ENCODE results near the gene HBS1L.

Gene HBS1L

DNA sequence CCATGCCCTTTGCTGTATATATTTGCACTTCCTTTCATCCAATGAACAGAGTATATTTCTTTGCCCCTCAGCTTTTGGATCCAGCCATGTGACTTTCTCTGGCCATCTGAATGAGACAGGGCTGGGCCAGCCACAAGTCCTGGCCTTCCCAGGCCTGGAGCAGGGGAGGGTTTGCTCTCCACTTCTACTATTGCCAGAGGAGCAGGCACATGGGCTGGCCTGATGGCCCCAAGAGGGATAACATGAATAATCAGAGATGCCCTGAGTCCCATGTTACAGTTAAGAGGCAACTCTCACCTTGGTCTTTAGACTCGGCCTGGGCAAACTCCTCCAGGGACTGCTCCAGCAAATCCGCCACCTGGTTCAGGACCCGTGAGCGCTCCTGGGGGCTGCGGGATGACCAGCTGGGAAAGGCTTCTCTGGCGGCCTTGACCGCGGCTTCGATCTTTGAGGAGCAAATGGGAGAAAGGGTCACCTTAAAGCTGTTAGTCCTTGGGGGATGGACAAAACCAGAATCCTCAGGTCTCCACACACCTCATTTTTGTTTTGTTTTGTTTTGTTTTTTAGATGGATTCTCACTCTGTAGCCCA, 111.0 kb downstream of the HBS1L start:
- no peak for DNase-seq

DNA sequence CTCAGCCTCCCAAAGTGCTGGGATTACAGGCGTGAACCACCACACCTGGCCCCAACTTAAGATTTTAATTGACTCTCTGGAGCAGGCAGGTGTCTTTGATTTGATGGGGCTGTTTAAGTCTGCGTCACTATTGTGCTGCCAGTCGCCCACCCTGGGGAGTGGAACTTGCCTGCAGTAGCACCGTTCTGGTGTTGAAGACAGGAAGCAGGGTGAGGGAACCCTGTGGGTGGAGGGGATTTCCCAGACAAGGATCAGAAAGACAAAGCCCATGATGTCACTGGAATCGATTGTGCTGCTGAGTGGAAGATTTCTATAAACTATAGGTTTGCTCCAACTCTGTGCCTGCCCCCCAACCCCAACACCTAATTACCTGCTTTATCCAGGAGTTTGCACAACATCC, 115.7 kb downstream of the HBS1L start:
- DNase-seq, result no peak

DNA sequence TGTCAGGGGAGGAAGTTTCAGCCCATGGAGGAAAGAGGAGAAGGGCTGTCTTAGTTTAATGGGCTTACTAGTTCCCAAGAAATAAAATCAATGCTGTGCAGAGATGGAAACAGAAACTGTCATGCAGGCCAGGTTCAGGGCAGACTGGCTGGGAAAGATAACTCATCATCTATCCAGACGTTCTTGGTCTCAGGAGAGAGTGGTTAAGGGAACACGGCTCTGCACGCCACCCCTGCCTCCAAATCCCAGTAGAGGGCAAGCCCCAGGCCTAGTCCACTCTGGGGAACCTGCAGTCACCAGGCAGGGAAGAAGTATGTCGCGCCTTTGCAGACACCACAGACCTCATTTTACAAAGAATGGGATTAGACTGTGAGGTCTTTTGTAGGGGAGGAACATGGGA, 117.2 kb downstream of the HBS1L start:
- DNase-seq, result no peak

DNA sequence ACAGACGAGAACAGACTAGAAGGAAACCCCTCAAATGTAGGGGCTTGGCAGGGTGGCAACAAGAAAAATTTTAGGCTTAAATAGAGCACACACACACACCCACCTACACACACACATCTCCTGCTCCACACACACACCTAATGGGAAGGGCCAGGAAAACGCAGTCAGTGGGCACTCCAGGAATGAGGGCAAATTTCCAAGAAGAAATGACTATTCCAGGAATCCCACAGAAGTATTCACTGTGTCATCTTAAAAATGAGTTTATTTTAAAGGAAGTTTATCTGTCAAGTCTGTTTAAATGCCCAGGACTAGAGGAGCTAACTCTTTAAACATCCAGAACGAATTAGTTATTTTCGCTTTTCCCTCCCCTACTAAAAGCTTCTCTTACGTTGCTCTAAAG, 117.7 kb downstream of the HBS1L start:
- no peak for DNase-seq

GRCh38 chr6:134936476-134936875, 118.1 kb downstream of the HBS1L start:
- no peak for DNase-seq

DNA sequence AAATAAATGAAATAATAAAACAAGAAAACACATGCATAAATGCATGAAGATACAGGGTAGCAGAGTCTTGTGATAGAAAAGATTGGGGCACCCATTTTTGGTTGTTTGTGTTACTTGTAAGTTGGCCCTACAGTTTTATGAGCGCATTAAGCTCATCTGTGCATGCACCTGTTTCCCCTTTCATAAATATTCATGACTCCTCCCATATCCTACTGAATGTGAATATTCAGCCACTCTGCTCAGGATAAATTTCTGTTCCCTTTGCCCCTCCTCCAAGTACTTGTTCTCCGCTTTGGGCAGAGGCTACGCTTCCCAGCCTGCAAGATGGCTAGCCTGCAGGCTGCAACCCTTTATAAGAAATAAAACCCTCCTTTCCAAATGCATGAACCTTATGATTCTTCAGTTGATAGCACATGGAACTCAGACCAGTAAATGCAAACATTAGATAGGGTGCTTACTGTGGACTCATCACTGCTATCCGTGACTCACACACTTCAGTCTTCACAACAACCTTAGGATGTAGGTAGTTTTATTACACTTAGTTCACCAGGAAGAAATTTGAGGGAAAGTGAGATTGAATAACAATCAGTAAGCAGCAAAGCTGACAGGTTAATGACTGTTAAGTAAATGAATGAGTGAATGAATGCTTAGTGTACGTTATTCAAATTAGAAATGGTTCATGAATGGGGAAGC, 119.7 kb downstream of the HBS1L start:
- no peak for DNase-seq

DNA sequence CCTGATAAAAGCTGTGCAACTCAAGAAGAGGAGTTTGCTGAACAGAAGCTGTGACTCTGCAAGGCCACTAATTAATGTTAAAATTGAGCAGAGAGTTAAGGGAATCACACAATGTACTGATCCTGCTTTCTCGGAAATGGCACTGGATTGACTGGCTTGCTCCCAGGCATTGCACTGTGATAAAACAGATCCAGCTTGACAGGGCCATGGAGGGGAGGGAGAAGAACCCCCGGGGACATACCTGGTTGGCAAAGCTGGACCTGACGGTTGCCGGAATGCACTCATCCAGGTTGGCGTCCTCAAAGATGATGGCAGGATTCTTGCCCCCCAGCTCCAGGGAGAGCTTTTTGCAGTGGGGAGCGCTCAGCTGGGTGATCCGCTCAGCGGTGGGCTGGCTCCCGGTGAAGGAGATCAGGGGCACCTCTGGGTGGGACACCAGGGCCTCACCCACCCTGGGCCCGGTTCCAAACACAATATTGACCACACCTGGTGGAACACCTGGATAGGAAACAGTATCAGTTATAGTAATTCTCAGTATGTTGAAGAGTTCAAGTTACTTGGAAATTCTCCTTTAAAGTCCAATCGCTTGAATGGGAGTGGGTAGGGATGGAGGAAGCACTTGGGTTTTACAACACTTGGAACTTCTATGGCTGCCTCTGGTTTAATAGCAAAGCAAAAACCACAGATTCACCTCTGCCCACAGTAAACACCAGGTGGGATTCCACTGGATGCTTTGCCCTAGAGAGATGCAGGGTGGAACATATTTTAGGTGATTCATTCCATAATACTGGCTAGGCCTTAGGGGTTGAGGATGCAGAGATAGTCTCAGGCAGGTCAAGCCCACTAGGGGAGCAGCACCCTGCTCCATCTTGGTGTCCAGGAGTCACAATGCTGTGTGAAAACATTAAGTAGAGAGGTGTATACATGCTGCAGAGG, 121.8 kb downstream of the HBS1L start:
- DNase-seq, result no peak

DNA sequence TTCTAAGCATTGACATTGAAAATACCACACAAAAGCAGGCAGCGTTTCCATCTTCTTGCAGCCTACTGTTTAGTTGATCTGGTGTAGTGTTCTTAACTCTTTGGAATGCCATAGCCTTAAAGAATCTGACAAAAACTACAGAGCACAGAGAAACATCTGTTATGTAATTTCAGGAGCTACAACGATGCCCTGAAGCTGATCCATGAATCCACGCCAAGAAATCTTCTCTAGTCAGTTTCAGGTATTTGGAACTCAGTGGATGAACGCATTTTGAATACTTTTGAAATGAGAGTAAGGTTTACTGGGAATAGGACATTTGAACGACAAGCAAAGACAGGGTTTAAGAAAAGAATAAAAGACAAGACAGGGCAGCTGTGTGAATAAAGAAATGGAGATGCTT, 122.5 kb downstream of the HBS1L start:
- no peak for DNase-seq

GRCh38 chr6:134930463-134930862, 124.2 kb downstream of the HBS1L start:
- no peak for DNase-seq

- DNase-seq, result no peak
Observed at GRCh38 chr6:134928151-134928900, 126.3 kb downstream of the HBS1L start.

DNA sequence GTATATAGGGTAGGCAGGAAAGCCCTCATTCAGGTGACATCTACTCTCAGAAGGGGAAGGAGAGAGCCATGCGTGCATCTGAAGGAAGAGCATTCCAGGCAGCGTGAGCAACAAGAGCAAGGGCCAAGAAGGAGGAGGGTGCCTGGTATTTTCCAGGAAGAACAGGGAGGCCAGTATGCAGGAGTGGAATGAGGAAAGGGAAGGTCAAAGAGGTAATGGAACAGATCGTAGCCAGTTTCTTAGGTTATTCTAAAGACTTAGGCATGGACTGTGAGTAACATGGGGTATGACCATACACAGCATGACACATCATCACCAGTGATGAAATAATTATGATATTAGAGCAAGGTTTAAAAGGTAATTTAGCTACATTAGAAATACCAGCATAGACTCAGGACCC, 128.8 kb downstream of the HBS1L start:
- DNase-seq, result no peak

DNA sequence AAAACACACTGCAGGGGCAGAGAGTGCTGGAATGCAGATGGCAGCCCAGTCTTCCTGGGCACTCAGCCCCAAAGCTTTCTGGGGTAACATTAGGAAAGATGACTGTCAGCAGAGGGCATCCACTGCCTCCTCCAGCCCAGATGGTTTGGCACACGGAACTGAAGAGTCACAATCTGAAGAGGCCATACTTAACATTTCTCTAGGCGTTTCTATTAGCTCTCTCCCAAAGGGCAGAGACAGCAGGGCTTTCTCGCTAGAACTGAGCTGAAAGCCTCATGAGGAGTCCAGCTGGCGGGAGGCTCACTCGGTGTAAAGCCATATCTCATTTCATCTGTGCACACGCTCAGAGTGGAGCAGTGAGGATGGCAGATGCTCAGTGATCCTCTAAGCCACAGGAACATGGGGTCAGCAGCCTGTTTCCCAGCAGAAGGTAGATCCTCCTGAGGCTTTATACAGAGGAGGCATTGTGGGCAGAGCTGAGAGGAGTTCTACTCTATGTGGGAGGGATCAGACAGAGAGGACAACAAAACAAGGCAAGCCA, 132.8 kb downstream of the HBS1L start:
- DNase-seq, result no peak

GRCh38 chr6:134921276-134921675, 133.3 kb downstream of the HBS1L start:
- DNase-seq, result no peak

GRCh38 chr6:134920422-134920821, 134.2 kb downstream of the HBS1L start:
- DNase-seq, result no peak

DNA sequence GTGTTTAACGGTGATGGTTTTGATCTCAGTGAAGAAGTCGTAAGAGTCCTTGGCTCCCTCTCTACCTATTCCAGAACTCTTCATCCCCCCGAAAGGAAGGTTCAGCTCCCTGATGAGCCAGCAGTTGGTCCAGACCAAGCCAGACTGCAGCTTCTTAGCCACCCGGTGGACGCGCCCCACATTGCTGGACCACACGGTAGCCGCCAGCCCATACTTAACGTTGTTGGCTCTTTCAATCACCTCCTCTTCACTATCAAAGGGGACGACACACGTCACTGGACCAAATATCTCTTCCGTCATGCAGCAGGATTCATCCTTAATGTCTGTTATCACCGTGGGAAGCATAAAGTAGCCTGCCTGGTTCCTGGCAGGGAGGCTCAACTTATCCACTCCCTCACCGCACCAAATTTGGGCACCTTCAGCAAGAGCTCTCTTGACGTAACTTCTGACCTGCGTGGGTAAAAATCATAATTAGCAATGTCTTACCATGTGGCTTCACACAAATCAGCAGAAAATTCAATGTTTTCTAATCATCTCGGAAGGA, 136.1 kb downstream of the HBS1L start:
- no peak for DNase-seq

DNA sequence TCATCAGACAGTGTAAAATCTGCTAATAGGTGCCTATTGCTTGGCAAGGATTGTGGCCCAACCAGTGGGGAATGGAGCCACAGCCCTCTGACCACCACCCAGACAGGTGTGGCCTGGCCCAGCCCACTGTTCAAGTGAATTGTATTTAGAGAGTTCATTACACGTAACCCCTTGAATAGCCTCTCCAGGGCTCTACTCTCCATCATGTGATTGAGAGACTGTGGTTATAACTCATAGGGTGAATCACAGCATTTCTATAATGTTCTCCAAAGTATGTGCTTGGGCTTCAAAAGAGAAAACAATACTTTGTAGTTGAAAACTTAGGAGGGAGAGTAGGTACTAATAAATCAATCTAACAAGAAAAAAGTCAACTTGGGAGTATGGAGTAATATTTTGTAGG, 143.1 kb downstream of the HBS1L start:
- DNase-seq, result no peak

DNA sequence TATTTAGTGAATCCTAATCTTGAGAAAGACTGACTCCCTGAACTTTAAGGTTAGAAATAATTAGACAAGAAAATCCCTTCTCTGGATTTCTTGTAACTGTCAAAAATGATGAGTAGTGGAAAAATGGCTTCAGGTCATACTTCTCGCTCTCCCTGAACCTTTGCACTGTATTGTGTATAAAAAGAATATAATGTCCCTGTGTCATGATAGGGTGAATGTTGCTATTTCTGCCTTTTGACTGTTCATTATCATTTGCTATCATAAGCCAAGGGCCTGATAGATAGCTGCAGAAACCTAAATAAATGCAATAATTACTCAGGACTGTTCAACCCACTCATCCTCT, 144.1 kb downstream of the HBS1L start:
- no peak for DNase-seq
